ENCODE measurements around the gene HMGN3.

The HMGN3 gene

DNA sequence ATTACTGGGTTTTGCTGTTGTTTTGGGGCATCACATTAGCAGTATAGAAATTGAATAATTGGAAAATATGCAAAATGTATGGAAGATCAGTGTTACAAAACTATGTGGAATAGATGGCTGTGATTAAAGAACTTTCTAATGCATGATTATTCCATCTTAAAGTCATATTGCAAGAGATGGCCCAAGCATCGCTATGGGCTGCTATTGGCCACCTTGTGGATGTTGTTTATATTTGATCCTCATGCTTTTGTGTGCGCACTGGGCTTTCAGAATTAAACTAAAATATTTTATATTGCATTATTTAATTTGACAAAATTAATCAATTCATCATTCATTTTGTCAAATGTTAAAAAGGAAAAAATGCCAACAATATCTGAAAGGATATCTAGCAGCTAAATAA, 16.1 kb upstream of the HMGN3 start:
- no peak overlapping the region for H3K9ac ChIP-seq

DNA sequence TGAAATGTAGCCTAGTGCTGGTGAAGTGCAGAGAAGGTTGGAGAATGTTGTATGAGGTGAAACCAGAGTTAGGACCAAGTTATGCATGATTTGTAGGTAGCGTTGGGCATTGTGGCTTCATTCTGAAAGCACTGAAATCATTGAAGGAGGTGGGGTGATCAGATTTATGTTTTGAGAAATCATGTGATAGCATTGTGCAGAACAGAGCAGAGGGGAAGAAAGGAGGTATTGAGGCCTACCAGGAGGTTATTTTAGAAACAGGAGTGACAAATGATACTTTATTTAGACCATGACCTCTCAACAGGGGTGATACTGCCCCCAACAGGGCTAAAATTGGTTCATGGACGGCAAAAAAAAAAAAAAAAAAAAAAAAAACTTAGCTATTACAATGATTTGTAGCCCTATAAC, 15.6 kb upstream of the HMGN3 start:
- no peak for TF ChIP-seq Cebpa-rat (IDR thresholded peaks at IDR 0.05)
- H3K27ac ChIP-seq = no peak overlapping the region

More for the DNA sequence above, 16.1 kb upstream of the HMGN3 start:
- no peaks in the 10 kb centered on the region for H3K27me3 ChIP-seq
- H3K4me2 ChIP-seq = no peak overlapping the region
- no peaks in the 10 kb centered on the region for H3K9me3 ChIP-seq
- no peaks in the 10 kb centered on the region for H3K36me3 ChIP-seq
- TF ChIP-seq Cebpa-rat (IDR thresholded peaks at IDR 0.05) = no peak
- no peak overlapping the region for H3K4me3 ChIP-seq
- no peaks in the 10 kb centered on the region for H3K4me1 ChIP-seq
- H4K20me1 ChIP-seq = no peaks in the 10 kb centered on the region
- no peak overlapping the region for H3K27ac ChIP-seq

GRCh38 chr6:79249136-79249535, 14.7 kb upstream of the HMGN3 start:
- Histone ChIP-seq H3K27me3 (no peaks in the 10 kb centered on the region), H3K27ac (no peak overlapping the region), H3K4me3 (no peak overlapping the region), H3K36me3 (no peaks in the 10 kb centered on the region), H3K9ac (no peak overlapping the region), H3K4me1 (no peaks in the 10 kb centered on the region), H3K4me2 (no peak overlapping the region), H3K9me3 (no peaks in the 10 kb centered on the region), H4K20me1 (no peaks in the 10 kb centered on the region)
- TF ChIP-seq Cebpa-rat (IDR thresholded peaks at IDR 0.05) = no peak

More for the DNA sequence above, 15.6 kb upstream of the HMGN3 start:
- H3K36me3 ChIP-seq = no peaks in the 10 kb centered on the region
- no peaks in the 10 kb centered on the region for H3K4me1 ChIP-seq
- no peak overlapping the region for H3K4me2 ChIP-seq
- no peaks in the 10 kb centered on the region for H3K27me3 ChIP-seq
- H3K4me3 ChIP-seq = no peak overlapping the region
- no peaks in the 10 kb centered on the region for H4K20me1 ChIP-seq
- no peak overlapping the region for H3K9ac ChIP-seq
- H3K9me3 ChIP-seq = no peaks in the 10 kb centered on the region

DNA sequence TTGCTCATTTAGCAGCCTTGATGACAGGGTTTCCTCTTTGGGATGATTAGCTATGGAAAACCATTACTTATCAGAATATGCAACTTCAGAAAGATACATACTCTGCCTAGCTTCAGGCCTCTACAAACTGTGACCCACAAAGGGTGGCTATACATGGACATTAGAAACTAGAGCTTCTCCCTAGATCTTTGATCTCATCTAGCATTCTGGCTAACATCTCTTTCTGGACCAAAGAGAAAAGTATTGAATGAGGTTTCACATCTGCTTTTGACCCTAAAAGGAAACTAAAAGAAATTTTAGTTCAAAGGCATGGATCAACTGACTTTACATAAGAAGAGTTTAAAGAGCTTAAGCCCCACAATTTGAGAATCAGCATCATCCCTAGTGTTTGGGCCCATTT, 12.4 kb upstream of the HMGN3 start:
- Histone ChIP-seq H3K9ac (no peak overlapping the region), H3K36me3 (no peaks in the 10 kb centered on the region), H3K4me1 (no peaks in the 10 kb centered on the region), H3K27me3 (no peaks in the 10 kb centered on the region), H3K4me2 (no peak overlapping the region), H3K9me3 (no peaks in the 10 kb centered on the region), H3K27ac (no peak overlapping the region), H3K4me3 (no peak overlapping the region), H4K20me1 (no peaks in the 10 kb centered on the region)
- no peak for TF ChIP-seq Cebpa-rat (IDR thresholded peaks at IDR 0.05)

GRCh38 chr6:79241228-79241627, 6.7 kb upstream of the HMGN3 start:
- H3K27me3 ChIP-seq = no peaks in the 10 kb centered on the region
- H3K27ac ChIP-seq = no peak overlapping the region
- no peaks in the 10 kb centered on the region for H4K20me1 ChIP-seq
- no peak for TF ChIP-seq Cebpa-rat (IDR thresholded peaks at IDR 0.05)
- no peaks in the 10 kb centered on the region for H3K9me3 ChIP-seq
- no peak overlapping the region for H3K4me2 ChIP-seq
- no peak overlapping the region for H3K9ac ChIP-seq
- no peaks in the 10 kb centered on the region for H3K4me1 ChIP-seq
- no peaks in the 10 kb centered on the region for H3K36me3 ChIP-seq
- H3K4me3 ChIP-seq = no peak overlapping the region

- no peak for TF ChIP-seq Cebpa-rat (IDR thresholded peaks at IDR 0.05)
- Histone ChIP-seq H3K4me1 (no peaks in the 10 kb centered on the region), H3K4me3 (no peak overlapping the region), H3K9ac (no peak overlapping the region), H3K9me3 (no peaks in the 10 kb centered on the region), H3K27ac (no peak overlapping the region), H3K36me3 (no peaks in the 10 kb centered on the region), H3K4me2 (no peak overlapping the region), H3K27me3 (no peaks in the 10 kb centered on the region), H4K20me1 (no peaks in the 10 kb centered on the region)
Observed at GRCh38 chr6:79240509-79240908, 6.0 kb upstream of the HMGN3 start.

GRCh38 chr6:79239536-79240168, 5.2 kb upstream of the HMGN3 start:
- no peak overlapping the region for H3K4me3 ChIP-seq
- no peaks in the 10 kb centered on the region for H3K4me1 ChIP-seq
- no peak overlapping the region for H3K4me2 ChIP-seq
- no peaks in the 10 kb centered on the region for H3K9me3 ChIP-seq
- no peaks in the 10 kb centered on the region for H3K27me3 ChIP-seq
- H3K9ac ChIP-seq = no peak overlapping the region
- TF ChIP-seq Cebpa-rat (IDR thresholded peaks at IDR 0.05) = no peak
- H3K36me3 ChIP-seq = no peaks in the 10 kb centered on the region
- H4K20me1 ChIP-seq = no peaks in the 10 kb centered on the region
- H3K27ac ChIP-seq = no peak overlapping the region

DNA sequence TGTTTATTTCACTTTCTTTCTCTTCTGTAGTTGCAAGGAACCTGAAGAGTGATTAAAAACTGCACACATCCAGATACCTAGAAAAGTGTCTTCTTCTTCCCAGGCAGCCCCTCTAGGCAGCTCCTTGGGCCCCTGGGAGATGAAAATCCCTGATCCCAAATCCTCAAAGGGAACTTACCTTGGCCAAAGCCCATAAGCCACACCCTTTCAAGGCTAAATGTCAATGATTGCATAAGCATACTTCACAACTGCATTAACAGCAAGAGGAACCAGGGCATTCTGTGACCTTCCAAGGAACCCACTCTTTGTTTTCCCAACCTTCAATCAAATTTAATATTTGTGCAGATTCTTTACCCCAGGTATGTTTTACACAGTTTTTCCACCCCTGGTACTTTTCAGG, 4.4 kb upstream of the HMGN3 start:
- no peaks in the 10 kb centered on the region for H4K20me1 ChIP-seq
- TF ChIP-seq Cebpa-rat (IDR thresholded peaks at IDR 0.05) = no peak
- H3K4me3 ChIP-seq = no peak overlapping the region
- no peaks in the 10 kb centered on the region for H3K9me3 ChIP-seq
- no peaks in the 10 kb centered on the region for H3K27me3 ChIP-seq
- no peaks in the 10 kb centered on the region for H3K4me1 ChIP-seq
- no peaks in the 10 kb centered on the region for H3K36me3 ChIP-seq
- H3K9ac ChIP-seq = no peak overlapping the region
- no peak overlapping the region for H3K4me2 ChIP-seq
- H3K27ac ChIP-seq = no peak overlapping the region

DNA sequence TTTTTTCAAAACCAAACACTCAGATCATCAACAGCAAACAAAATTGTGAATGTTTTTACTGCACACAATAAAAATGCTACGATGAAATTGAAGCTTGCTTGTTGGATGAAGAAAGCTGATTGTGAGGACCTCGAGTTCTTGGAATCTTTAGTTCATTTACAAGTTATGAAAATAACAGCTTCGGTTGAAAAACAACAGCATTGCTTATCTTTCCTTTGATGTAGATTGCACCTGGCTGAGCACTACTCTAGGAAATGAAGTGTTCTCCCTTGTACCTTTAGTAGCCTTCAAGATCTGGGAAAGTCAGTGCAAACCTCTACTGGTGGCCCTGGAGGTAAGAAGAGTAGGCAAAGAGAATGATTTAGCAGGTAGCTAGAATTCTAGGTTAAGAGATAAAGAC, 2.2 kb upstream of the HMGN3 start:
- Histone ChIP-seq H3K4me2 (no peak overlapping the region), H3K9me3 (no peaks in the 10 kb centered on the region), H3K27me3 (no peaks in the 10 kb centered on the region), H3K9ac (no peak overlapping the region), H3K4me3 (no peak overlapping the region), H4K20me1 (no peaks in the 10 kb centered on the region), H3K36me3 (no peaks in the 10 kb centered on the region), H3K4me1 (no peaks in the 10 kb centered on the region), H3K27ac (no peak overlapping the region)
- TF ChIP-seq Cebpa-rat (IDR thresholded peaks at IDR 0.05) = no peak

GRCh38 chr6:79233611-79234149, 802 bp downstream of the HMGN3 start:
- H3K36me3 ChIP-seq = no peaks in the 10 kb centered on the region
- no peaks in the 10 kb centered on the region for H3K27me3 ChIP-seq
- peak overlapping the region; percentile 79 for H3K9ac ChIP-seq
- H4K20me1 ChIP-seq = no peaks in the 10 kb centered on the region
- no peaks in the 10 kb centered on the region for H3K4me1 ChIP-seq
- H3K27ac ChIP-seq = peak overlapping the region; percentile 72
- peak overlapping the region; percentile 63 for H3K4me2 ChIP-seq
- peak overlapping the region; percentile 73 for H3K4me3 ChIP-seq
- no peaks in the 10 kb centered on the region for H3K9me3 ChIP-seq
- TF ChIP-seq Cebpa-rat (IDR thresholded peaks at IDR 0.05) = no peak
